A673 (cell line): ENCODE data around the gene CFAP20DC. TPM values are rescaled to one million over a fixed set of nuclear protein-coding genes. Genes with fewer than 3 reads are reported as not detected.
"Not testable (repeated sequence)": the region's sequence is repeated elsewhere in the genome, so short reads cannot be mapped to it uniquely, and the experiment has no call there.

ENCODE experiments used
- BruUV-seq: library from RNA; stranded (reverse); fragments of 400-500 nt; replicated peaks from 2 replicates; lab custom pipeline; 2021; lab: Mats Ljungman, UMichigan
- CTCF ChIA-PET: fragments of 300-600 bp; sonication (Branson Sonifier 250); formaldehyde crosslinking; loops from one replicate; lab custom pipeline; 2022; ENCODE audit warnings: antibody characterized with exemption; lab: Charles Lee
- POLR2A ChIA-PET: fragments of 300-600 bp; sonication (Branson Sonifier 250); formaldehyde crosslinking; loops from one replicate; lab custom pipeline; 2022; ENCODE audit warnings: antibody characterized with exemption; ENCODE audit not compliant: low non-redundant PET; lab: Charles Lee
- DNase-seq: peaks from one replicate; pipeline ENCODE4 v3.0.0-alpha.2; 2015; ENCODE audit warnings: low spot score
- H3K27ac ChIP-seq: fragments of 200-600 bp; sonication (generic); 2 replicates; pipeline ENCODE4 v1.5.1; 2016; ENCODE audit warnings: mixed run types, low read depth, mild to moderate bottlenecking, mixed read lengths, antibody characterized with exemption, low read length; ENCODE audit not compliant: poor library complexity, severe bottlenecking
- H3K27me3 ChIP-seq: fragments of 200-600 bp; sonication (generic); replicated peaks from 2 replicates; pipeline ENCODE4 v1.6.1; 2017; ENCODE audit warnings: mixed run types, low read depth, mild to moderate bottlenecking, mixed read lengths, antibody characterized with exemption, low read length; ENCODE audit not compliant: insufficient read depth, poor library complexity
- H3K36me3 ChIP-seq: fragments of 200-600 bp; sonication (generic); 2 replicates; pipeline ENCODE4 v1.6.1; 2016; ENCODE audit warnings: mixed run types, mild to moderate bottlenecking, mixed read lengths, antibody characterized with exemption, low read length; ENCODE audit not compliant: insufficient read depth, poor library complexity, severe bottlenecking
- H3K4me1 ChIP-seq: fragments of 200-600 bp; sonication (generic); 2 replicates; pipeline ENCODE4 v1.6.1; 2017; ENCODE audit warnings: mixed run types, mild to moderate bottlenecking, mixed read lengths, antibody characterized with exemption, low read length; ENCODE audit not compliant: insufficient read depth, poor library complexity, severe bottlenecking
- H3K4me3 ChIP-seq: fragments of 200-600 bp; sonication (generic); 2 replicates; pipeline ENCODE4 v1.5.1; 2016; ENCODE audit warnings: low read depth, mixed run types, mild to moderate bottlenecking, mixed read lengths, low read length; ENCODE audit not compliant: poor library complexity, severe bottlenecking
- H3K9me3 ChIP-seq: fragments of 200-600 bp; sonication (generic); 2 replicates; pipeline ENCODE4 v1.6.1; 2016; ENCODE audit warnings: mixed run types, low read depth, mild to moderate bottlenecking, mixed read lengths, antibody characterized with exemption, low read length; ENCODE audit not compliant: poor library complexity, severe bottlenecking
- CTCF ChIP-seq: fragments of 300-800, 200-600 bp; sonication (generic); conservative IDR thresholded peaks from 2 replicates; pipeline ENCODE4 v1.5.1; 2017; ENCODE audit warnings: low read depth, mild to moderate bottlenecking, antibody characterized with exemption, low read length, moderate library complexity, mixed read lengths
- EZH2 ChIP-seq: fragments of 200-600 bp; sonication (generic); IDR thresholded peaks from 2 replicates; pipeline ENCODE4 v1.6.1; 2017; ENCODE audit warnings: borderline replicate concordance, low read depth, mild to moderate bottlenecking, mixed read lengths, antibody characterized with exemption, low read length; ENCODE audit not compliant: poor library complexity, severe bottlenecking
- intact Hi-C: fragments of 100-400 bp; cut with micrococcal nuclease; formaldehyde crosslinking; loops from one replicate; pipeline ENCODE4 v1.10.0; 2022; ENCODE audit not compliant: unreplicated experiment
- total RNA-seq: library from RNA; stranded (reverse); gene quantifications from 2 replicates; pipeline ENCODE4 v1.2.3, GENCODE V29; 2021

Gene CFAP20DC
- total RNA-seq, 1 experiment from 2014 or later: 1.3 TPM

- Histone ChIP-seq H3K27me3 (no peaks in the 10 kb centered on the region), H3K36me3 (no peaks in the 10 kb centered on the region), H3K27ac (no peak overlapping the region), H3K4me1 (no peaks in the 10 kb centered on the region), H3K9me3 (no peaks in the 10 kb centered on the region), H3K4me3 (no peak overlapping the region)
- CTCF ChIA-PET: no interaction called here
- intact Hi-C loops: no loop called here
- no TSS peak for BruUV-seq
- no peak for TF ChIP-seq CTCF
- TF ChIP-seq EZH2: no peak
- no peak for DNase-seq
- POLR2A ChIA-PET: no interaction called here
These were observed 192.4 kb downstream of the CFAP20DC start for GRCh38 chr3:58857402-58857801.

- DNase-seq: no peak
- no TSS peak for BruUV-seq
- CTCF ChIA-PET: no interaction called here
- no peaks in the 10 kb centered on the region for H3K36me3 ChIP-seq
- no peak overlapping the region for H3K4me3 ChIP-seq
- no peaks in the 10 kb centered on the region for H3K4me1 ChIP-seq
- H3K27ac ChIP-seq: no peak overlapping the region
- intact Hi-C loops: no loop called here
- H3K27me3 ChIP-seq: peaks cover 6% of the 10 kb centered on the region
- TF ChIP-seq CTCF (no peak), EZH2 (no peak)
- no peaks in the 10 kb centered on the region for H3K9me3 ChIP-seq
- POLR2A ChIA-PET: no interaction called here
These were observed 201.0 kb downstream of the CFAP20DC start for GRCh38 chr3:58848826-58849225.

GRCh38 chr3:58842050-58842747 lies 207.6 kb downstream of the CFAP20DC start:
- BruUV-seq, DNase-seq, H3K4me1 ChIP-seq, H3K9me3 ChIP-seq, H3K36me3 ChIP-seq, intact Hi-C loops, H3K27ac ChIP-seq, H3K27me3 ChIP-seq, H3K4me3 ChIP-seq, POLR2A ChIA-PET, CTCF ChIA-PET: not testable (repeated sequence)

GRCh38 chr3:58840949-58841348 lies 208.9 kb downstream of the CFAP20DC start:
- no peaks in the 10 kb centered on the region for H3K4me1 ChIP-seq
- ChIA-PET POLR2A (no interaction called here), CTCF (no interaction called here)
- BruUV-seq: no TSS peak
- H3K4me3 ChIP-seq: no peak overlapping the region
- H3K9me3 ChIP-seq: no peaks in the 10 kb centered on the region
- intact Hi-C loops: no loop called here
- H3K36me3 ChIP-seq: no peaks in the 10 kb centered on the region
- DNase-seq: no peak
- H3K27me3 ChIP-seq: peaks cover under 1% of the 10 kb centered on the region
- TF ChIP-seq CTCF (no peak), EZH2 (no peak)
- no peak overlapping the region for H3K27ac ChIP-seq
